ENCODE data around the gene SYCP2L. TPM values are rescaled to one million over a fixed set of nuclear protein-coding genes. Genes with fewer than 3 reads are reported as not detected.

SYCP2L gene
- total and polyA plus RNA-seq, 9 of the 15 experiments (the other 6 are each of a cell fraction or from before 2014, with no cell fraction given): 12.4 to 46.9 (median 22.0) TPM

- no peak for ATAC-seq
- Histone ChIP-seq H3K9me3 (replicated peaks; ENCODE audit: control insufficient read depth, insufficient read depth, low read depth, low read length) (no peaks in the 10 kb centered on the region), H3K79me2 (ENCODE audit: control insufficient read depth, insufficient read depth, low read length) (no peaks in the 10 kb centered on the region), H3K4me2 (ENCODE audit: insufficient read depth, low read length) (no peak overlapping the region), H3K27me3 (ENCODE audit: control insufficient read depth in 2 of 2, insufficient read depth in 2 of 2, low read length in 2 of 2) (no peaks in the 10 kb centered on the region; a peak in 1 of 5 replicates), H4K20me1 (replicated peaks; ENCODE audit: control insufficient read depth, insufficient read depth, low read length) (no peaks in the 10 kb centered on the region), H3K4me3 (no peak overlapping the region), H3K36me3 (ENCODE audit: control insufficient read depth, insufficient read depth, low read length) (no peaks in the 10 kb centered on the region), H3K9ac (ENCODE audit: insufficient read depth in 1 of 2, low read depth in 2 of 2, low read length in 2 of 2) (no peak overlapping the region), H3K27ac (ENCODE audit: extremely low read depth, low read depth, low read length) (no peak overlapping the region), H3K9me1 (ENCODE audit: control insufficient read depth, insufficient read depth, low read length) (no peaks in the 10 kb centered on the region), H2AFZ (ENCODE audit: low read depth, low read length) (no peak overlapping the region), H3K4me1 (replicated peaks in 1 of 2; ENCODE audit: control insufficient read depth in 2 of 2, insufficient read depth in 2 of 2, low read length in 2 of 2) (peaks cover 0 to 13% of the 10 kb centered on the region in 2 experiments; a peak in 1 of 5 replicates)
- FAIRE-seq: no peak
- WGBS (ENCODE audit: insufficient coverage, low coverage, missing lambda C conversion rate): 5% methylated on average over 1 of the region's 1 CpG
- no peak for DNase-seq (ENCODE audit: extremely low read depth in 1 of 4, low spot score in 3 of 4)
- no TSS peak for BruUV-seq (replicated peaks)
- TF ChIP-seq CCNT2 (IDR thresholded peaks at IDR 0.05; ENCODE audit: borderline replicate concordance, extremely low read depth, insufficient read length, low read depth, low read length) (no peak), ZNF282 (CRISPR knock-in tag; IDR thresholded peaks at IDR 0.05) (no peak), SMC3 (conservative IDR thresholded peaks at IDR 0.05; ENCODE audit: insufficient read depth, low read depth, low read length) (no peak), MXI1 (IDR thresholded peaks at IDR 0.05; ENCODE audit: low read depth, low read length) (no peak)
- ChIA-PET POLR2A (interaction anchor here (2.5 kb wide), 1 partner anchor 9 kb away, joined by 8 read pairs; the partner anchor contains the start of gene SYCP2L), CTCF (ENCODE audit: low intra/inter-chr PET ratio) (no interaction called here)
- in situ Hi-C loops (cut with MboI): no loop called here
- intact Hi-C loops (cut with micrococcal nuclease): no loop called here
These were observed 9.0 kb upstream of the SYCP2L start for GRCh38 chr6:10877871-10878270.

GRCh38 chr6:10880366-10880765, 6.5 kb upstream of the SYCP2L start:
- no peaks in the 10 kb centered on the region for H3K79me2 ChIP-seq (ENCODE audit: control insufficient read depth, insufficient read depth, low read length)
- no peak for ATAC-seq
- H3K4me1 ChIP-seq (replicated peaks in 1 of 2; ENCODE audit: control insufficient read depth in 2 of 2, insufficient read depth in 2 of 2, low read length in 2 of 2): peaks cover 0 to 13% of the 10 kb centered on the region in 2 experiments; a peak in 1 of 5 replicates
- ChIA-PET CTCF (ENCODE audit: low intra/inter-chr PET ratio) (interaction anchor here (0.6 kb wide), 1 partner anchor 32 kb away, joined by 4 read pairs; no protein-coding TSS in a partner anchor), POLR2A (interaction anchor here (1.0 kb wide), 1 partner anchor 11 kb away, joined by 3 read pairs; no protein-coding TSS in a partner anchor)
- H3K36me3 ChIP-seq (ENCODE audit: control insufficient read depth, insufficient read depth, low read length): no peaks in the 10 kb centered on the region
- no peak for DNase-seq (ENCODE audit: extremely low read depth in 1 of 4, low spot score in 3 of 4)
- H3K9me1 ChIP-seq (ENCODE audit: control insufficient read depth, insufficient read depth, low read length): no peaks in the 10 kb centered on the region
- no peak overlapping the region for H2AFZ ChIP-seq (ENCODE audit: low read depth, low read length)
- H3K4me2 ChIP-seq (ENCODE audit: insufficient read depth, low read length): no peak overlapping the region
- in situ Hi-C loops (cut with MboI): no loop called here
- H3K27ac ChIP-seq (ENCODE audit: extremely low read depth, low read depth, low read length): no peak overlapping the region
- no peak for FAIRE-seq
- no peak overlapping the region for H3K9ac ChIP-seq (ENCODE audit: insufficient read depth in 1 of 2, low read depth in 2 of 2, low read length in 2 of 2)
- BruUV-seq (replicated peaks): no TSS peak
- H3K27me3 ChIP-seq (ENCODE audit: control insufficient read depth in 2 of 2, insufficient read depth in 2 of 2, low read length in 2 of 2): no peaks in the 10 kb centered on the region
- 44% methylated on average over 2 of the region's 2 CpGs for WGBS (ENCODE audit: insufficient coverage, low coverage, missing lambda C conversion rate)
- H3K9me3 ChIP-seq (replicated peaks; ENCODE audit: control insufficient read depth, insufficient read depth, low read depth, low read length): no peaks in the 10 kb centered on the region
- intact Hi-C loops (cut with micrococcal nuclease): no loop called here
- H3K4me3 ChIP-seq: no peak overlapping the region
- H4K20me1 ChIP-seq (replicated peaks; ENCODE audit: control insufficient read depth, insufficient read depth, low read length): no peaks in the 10 kb centered on the region
- TF ChIP-seq DNMT1 (IDR thresholded peaks at IDR 0.05): no peak
- TF ChIP-seq E2F8 (IDR thresholded peaks at IDR 0.05; ENCODE audit: low read depth, partially characterized antibody): no peak
- TF ChIP-seq ZNF12 (CRISPR knock-in tag; IDR thresholded peaks at IDR 0.05): no peak
- TF ChIP-seq MCM5 (IDR thresholded peaks at IDR 0.05; ENCODE audit: low read depth): no peak
- TF ChIP-seq ZNF253 (CRISPR knock-in tag; conservative IDR thresholded peaks at IDR 0.05): no peak
- no peak for TF ChIP-seq ZNF79 (CRISPR knock-in tag; IDR thresholded peaks at IDR 0.05; ENCODE audit: low read depth)
- TF ChIP-seq ZBTB5 (IDR thresholded peaks at IDR 0.05): no peak
